T-helper 2 cell treated with Interferon-gamma antibody and Interleukin-4, amounts not matched to agents 5 μg/mL and 100 μg/mL, for 36 hours (primary cell): ENCODE data around the gene SPARCL1.
A peak's percentile ranks its signal among the peaks of the same experiment; 100 is the strongest.
"Not testable (repeated sequence)": the region's sequence is repeated elsewhere in the genome, so short reads cannot be mapped to it uniquely, and the experiment has no call there.

ENCODE experiments used
- DNase-seq: peaks from one replicate; pipeline ENCODE4 v3.0.0; 2021; ENCODE audit warnings: low spot score
- H3K27ac Mint-ChIP-seq: one replicate; pipeline ENCODE4 v1.8.0; 2021; ENCODE audit warnings: mild to moderate bottlenecking, mixed read lengths
- H3K27me3 Mint-ChIP-seq: one replicate; pipeline ENCODE4 v1.8.0; 2021; ENCODE audit warnings: low read depth, mixed read lengths
- H3K36me3 Mint-ChIP-seq: one replicate; pipeline ENCODE4 v1.8.0; 2021; ENCODE audit warnings: low read depth, mixed read lengths
- H3K4me1 Mint-ChIP-seq: one replicate; pipeline ENCODE4 v1.8.0; 2021; ENCODE audit warnings: low read depth, mixed read lengths
- H3K4me3 Mint-ChIP-seq: one replicate; pipeline ENCODE4 v1.8.0; 2022; ENCODE audit warnings: mild to moderate bottlenecking, moderate library complexity, mixed read lengths
- H3K9me3 Mint-ChIP-seq: one replicate; pipeline ENCODE4 v1.8.0; 2021; ENCODE audit warnings: mixed read lengths

Gene SPARCL1

GRCh38 chr4:87427518-87427868, 101.7 kb downstream of the SPARCL1 start:
- DNase-seq = no peak
- Mint-ChIP-seq H3K4me1 (peaks cover 18% of the 10 kb centered on the region), H3K4me3 (no peak overlapping the region), H3K9me3 (no peaks in the 10 kb centered on the region), H3K27me3 (no peaks in the 10 kb centered on the region), H3K27ac (no peak overlapping the region), H3K36me3 (peaks cover 3% of the 10 kb centered on the region)

GRCh38 chr4:87426865-87427517, 102.2 kb downstream of the SPARCL1 start:
- no peaks in the 10 kb centered on the region for H3K36me3 Mint-ChIP-seq
- H3K4me1 Mint-ChIP-seq = peaks cover 18% of the 10 kb centered on the region
- H3K9me3 Mint-ChIP-seq = no peaks in the 10 kb centered on the region
- no peak overlapping the region for H3K27ac Mint-ChIP-seq
- no peaks in the 10 kb centered on the region for H3K27me3 Mint-ChIP-seq
- no peak overlapping the region for H3K4me3 Mint-ChIP-seq
- no peak for DNase-seq

GRCh38 chr4:87425711-87426110, 103.5 kb downstream of the SPARCL1 start:
- DNase-seq = no peak
- Mint-ChIP-seq H3K27me3 (no peaks in the 10 kb centered on the region), H3K9me3 (no peaks in the 10 kb centered on the region), H3K27ac (no peak overlapping the region), H3K4me1 (peaks cover 17% of the 10 kb centered on the region), H3K4me3 (no peak overlapping the region), H3K36me3 (no peaks in the 10 kb centered on the region)

GRCh38 chr4:87424099-87424543, 105.1 kb downstream of the SPARCL1 start:
- not testable (repeated sequence) for H3K27me3 Mint-ChIP-seq, H3K9me3 Mint-ChIP-seq, H3K36me3 Mint-ChIP-seq, DNase-seq, H3K27ac Mint-ChIP-seq
- H3K4me1 Mint-ChIP-seq = peaks cover 14% of the 10 kb centered on the region
- peak overlapping the region; percentile 97 for H3K4me3 Mint-ChIP-seq
